Measurements from ENCODE around the gene RGL1. TPM values are rescaled to one million over a fixed set of nuclear protein-coding genes. Genes with fewer than 3 reads are reported as not detected.
"Not testable (repeated sequence)": the region's sequence is repeated elsewhere in the genome, so short reads cannot be mapped to it uniquely, and the experiment has no call there.

Gene RGL1
- total RNA-seq, 1 experiment from 2014 or later = 4.8 TPM

- H3K9me3 Mint-ChIP-seq (ENCODE audit: low read depth, unreplicated experiment) = no peaks in the 10 kb centered on the region
- intact Hi-C loops (cut with micrococcal nuclease; ENCODE audit: unreplicated experiment) = no loop called here
- no peak for DNase-seq
- H3K27ac Mint-ChIP-seq (ENCODE audit: unreplicated experiment) = no peak overlapping the region
- H3K4me1 Mint-ChIP-seq (ENCODE audit: low read depth, unreplicated experiment) = peaks cover 10% of the 10 kb centered on the region
- H3K27me3 Mint-ChIP-seq (ENCODE audit: unreplicated experiment) = no peaks in the 10 kb centered on the region
- H3K4me3 Mint-ChIP-seq (ENCODE audit: low read depth, unreplicated experiment) = no peak overlapping the region
- no peaks in the 10 kb centered on the region for H3K36me3 Mint-ChIP-seq (ENCODE audit: insufficient read depth, unreplicated experiment)
- BruUV-seq (replicated peaks) = no TSS peak
- no peak for TF ChIP-seq CTCF (IDR thresholded peaks at IDR 0.05; ENCODE audit: unreplicated experiment)
- CTCF ChIA-PET = interaction anchor here (0.6 to 1.2 kb wide), 2 partner anchors 32 to 96 kb away, joined by 3 read pairs; no protein-coding TSS in a partner anchor
These were observed 24.2 kb upstream of the RGL1 start for GRCh38 chr1:183780757-183781156.

- Mint-ChIP-seq H3K9me3 (ENCODE audit: low read depth, unreplicated experiment) (no peaks in the 10 kb centered on the region), H3K27me3 (ENCODE audit: unreplicated experiment) (no peaks in the 10 kb centered on the region), H3K4me1 (ENCODE audit: low read depth, unreplicated experiment) (peaks cover 10% of the 10 kb centered on the region), H3K36me3 (ENCODE audit: insufficient read depth, unreplicated experiment) (no peaks in the 10 kb centered on the region), H3K27ac (ENCODE audit: unreplicated experiment) (no peak overlapping the region), H3K4me3 (ENCODE audit: low read depth, unreplicated experiment) (no peak overlapping the region)
- intact Hi-C loops (cut with micrococcal nuclease; ENCODE audit: unreplicated experiment) = no loop called here
- no peak for DNase-seq
- TF ChIP-seq CTCF (IDR thresholded peaks at IDR 0.05; ENCODE audit: unreplicated experiment) = no peak
- CTCF ChIA-PET = interaction anchor here (1.0 kb wide), 1 partner anchor 60 kb away, joined by 3 read pairs; no protein-coding TSS in a partner anchor
- BruUV-seq (replicated peaks) = no TSS peak
These were observed 21.6 kb upstream of the RGL1 start for GRCh38 chr1:183783342-183783741.

- CTCF ChIA-PET = no interaction called here
- BruUV-seq (replicated peaks) = no TSS peak
- intact Hi-C loops (cut with micrococcal nuclease; ENCODE audit: unreplicated experiment) = no loop called here
- H3K27me3 Mint-ChIP-seq (ENCODE audit: unreplicated experiment) = no peaks in the 10 kb centered on the region
- no peak overlapping the region for H3K27ac Mint-ChIP-seq (ENCODE audit: unreplicated experiment)
- peak; percentile 5 for DNase-seq
- H3K4me3 Mint-ChIP-seq (ENCODE audit: low read depth, unreplicated experiment) = no peak overlapping the region
- H3K9me3 Mint-ChIP-seq (ENCODE audit: low read depth, unreplicated experiment) = no peaks in the 10 kb centered on the region
- peaks cover 10% of the 10 kb centered on the region for H3K4me1 Mint-ChIP-seq (ENCODE audit: low read depth, unreplicated experiment)
- H3K36me3 Mint-ChIP-seq (ENCODE audit: insufficient read depth, unreplicated experiment) = no peaks in the 10 kb centered on the region
- TF ChIP-seq CTCF (IDR thresholded peaks at IDR 0.05; ENCODE audit: unreplicated experiment) = no peak
These were observed 20.9 kb upstream of the RGL1 start for GRCh38 chr1:183783767-183784637.

GRCh38 chr1:183785921-183786320, 19.0 kb upstream of the RGL1 start:
- DNase-seq; H3K4me3 Mint-ChIP-seq (ENCODE audit: low read depth, unreplicated experiment); H3K4me1 Mint-ChIP-seq (ENCODE audit: low read depth, unreplicated experiment); intact Hi-C loops (cut with micrococcal nuclease; ENCODE audit: unreplicated experiment); BruUV-seq (replicated peaks); H3K9me3 Mint-ChIP-seq (ENCODE audit: low read depth, unreplicated experiment); H3K36me3 Mint-ChIP-seq (ENCODE audit: insufficient read depth, unreplicated experiment); H3K27ac Mint-ChIP-seq (ENCODE audit: unreplicated experiment); H3K27me3 Mint-ChIP-seq (ENCODE audit: unreplicated experiment): not testable (repeated sequence)
- CTCF ChIA-PET = interaction anchor here (0.5 kb wide), 1 partner anchor 406 kb away, joined by 3 read pairs; no protein-coding TSS in a partner anchor

- Mint-ChIP-seq H3K4me1 (ENCODE audit: low read depth, unreplicated experiment) (peaks cover 10% of the 10 kb centered on the region), H3K27ac (ENCODE audit: unreplicated experiment) (no peak overlapping the region), H3K4me3 (ENCODE audit: low read depth, unreplicated experiment) (no peak overlapping the region), H3K36me3 (ENCODE audit: insufficient read depth, unreplicated experiment) (no peaks in the 10 kb centered on the region), H3K27me3 (ENCODE audit: unreplicated experiment) (no peaks in the 10 kb centered on the region), H3K9me3 (ENCODE audit: low read depth, unreplicated experiment) (no peaks in the 10 kb centered on the region)
- CTCF ChIA-PET = no interaction called here
- intact Hi-C loops (cut with micrococcal nuclease; ENCODE audit: unreplicated experiment) = no loop called here
- no TSS peak for BruUV-seq (replicated peaks)
- DNase-seq = no peak
- TF ChIP-seq CTCF (IDR thresholded peaks at IDR 0.05; ENCODE audit: unreplicated experiment) = no peak
These were observed 17.2 kb upstream of the RGL1 start for GRCh38 chr1:183787704-183788103.
